NCI-H2196 (cell line): ENCODE data around the gene ZNF814.
"Not testable (repeated sequence)": the region's sequence is repeated elsewhere in the genome, so short reads cannot be mapped to it uniquely, and the experiment has no call there.

Experiments used
- DNase-seq: peaks from one replicate; lab custom pipeline; 2025; ENCODE audit not compliant: unreplicated experiment; lab: John Stamatoyannopoulos, UW

The ZNF814 gene

DNA sequence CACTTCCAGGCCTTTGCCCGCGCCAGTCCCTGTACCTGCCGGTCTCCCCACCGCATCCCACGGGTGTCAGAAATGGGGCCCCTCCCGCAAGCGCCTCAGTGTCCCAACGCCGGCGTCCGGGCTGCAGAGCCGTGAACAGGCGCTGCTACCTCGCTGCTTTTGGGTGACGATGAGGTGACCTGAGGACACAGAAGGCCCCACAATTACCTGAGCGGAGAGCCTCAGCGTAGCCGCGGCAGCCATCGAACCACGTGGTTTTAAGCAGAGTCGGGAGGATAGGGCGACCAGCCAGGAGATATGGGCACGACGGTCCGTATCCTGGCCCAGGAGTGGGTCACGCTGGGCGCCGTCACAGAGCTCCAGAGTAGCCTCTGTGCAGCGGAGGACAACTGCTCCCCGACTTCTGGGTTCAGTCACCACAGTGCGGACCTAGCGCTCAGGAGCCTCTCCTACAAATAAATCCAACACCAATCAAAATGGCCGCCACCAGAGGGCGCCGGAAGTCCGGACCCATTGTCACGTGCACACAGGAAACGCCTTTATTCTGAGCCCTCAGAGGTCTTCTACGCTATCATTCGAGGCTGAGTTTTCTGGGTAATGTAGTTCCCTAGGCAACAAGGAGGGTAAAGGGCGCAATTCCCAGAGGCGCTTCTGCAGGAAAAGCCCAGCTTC lies at the start of gene ZNF814:
Gene ZNF814, minus strand, starts transcription at position 478 of the 672 bp plus-strand sequence. Its CDS starts 235 bp downstream, at position 243.
- DNase-seq = no peak

DNA sequence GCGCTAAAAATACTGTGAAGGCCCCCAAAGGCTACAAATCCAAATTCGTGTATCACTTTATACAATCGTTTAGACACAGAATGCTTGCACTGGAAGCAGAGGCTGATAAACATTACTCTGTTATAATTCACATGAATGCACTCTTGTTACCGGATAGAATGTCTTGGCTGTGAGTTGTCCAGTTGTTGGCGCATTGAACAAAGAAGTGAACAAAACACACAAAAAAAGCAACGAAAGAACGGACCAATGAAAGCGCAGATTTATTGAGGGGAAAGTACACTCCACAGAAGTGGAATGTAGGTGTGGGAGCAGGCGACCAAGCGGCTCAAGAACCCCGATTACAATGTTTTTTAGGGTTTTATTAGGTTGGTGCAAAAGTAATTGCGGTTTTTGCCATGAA lies 46.9 kb upstream of the ZNF814 start:
- DNase-seq = no peak

DNA sequence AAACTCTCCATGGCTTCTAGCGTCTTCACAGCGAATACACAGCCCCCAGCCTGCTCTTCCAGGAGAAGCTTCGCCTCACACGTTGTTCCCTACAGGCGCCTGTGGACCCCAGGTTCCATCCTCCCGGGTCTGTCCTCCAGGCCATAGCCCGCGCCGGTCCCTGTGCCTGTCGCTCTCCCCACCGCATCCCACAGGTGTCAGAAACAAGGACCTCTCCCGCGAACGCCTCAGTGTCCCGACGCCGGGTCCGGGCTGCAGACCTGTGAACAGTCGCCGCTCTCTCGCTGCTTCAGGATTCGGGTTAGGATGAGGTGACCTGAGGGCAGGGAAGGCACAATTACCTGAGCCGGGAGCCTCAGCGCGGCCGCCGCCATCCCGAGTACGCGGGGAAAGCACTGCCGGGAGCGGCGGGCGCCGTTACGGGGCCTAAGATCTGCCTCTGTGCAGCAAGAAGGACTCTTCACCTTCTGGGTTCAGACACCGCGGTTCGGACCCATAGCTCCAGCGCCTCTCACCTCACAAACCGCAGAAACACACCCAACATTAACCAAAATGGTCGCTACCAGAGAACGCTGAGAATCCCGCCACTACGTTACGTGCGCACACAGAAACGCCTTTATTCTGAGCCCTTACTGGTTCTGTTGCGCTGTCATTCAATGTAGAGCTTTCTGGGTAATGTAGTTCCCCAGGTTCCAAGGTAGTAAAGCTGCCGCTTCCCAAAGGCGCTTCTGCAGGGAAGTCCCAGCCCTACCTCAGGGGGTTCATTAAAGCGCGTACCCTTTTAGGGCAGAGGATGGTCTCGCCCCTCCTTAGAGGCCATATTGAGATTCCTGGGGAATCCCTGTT lies 46.2 kb upstream of the ZNF814 start, which contains the start of gene ZNF418:
Gene ZNF418, minus strand, starts transcription at position 583 of the 846 bp plus-strand sequence. CDS start 1,580 bp downstream, outside the sequence.
- DNase-seq = no peak

DNA sequence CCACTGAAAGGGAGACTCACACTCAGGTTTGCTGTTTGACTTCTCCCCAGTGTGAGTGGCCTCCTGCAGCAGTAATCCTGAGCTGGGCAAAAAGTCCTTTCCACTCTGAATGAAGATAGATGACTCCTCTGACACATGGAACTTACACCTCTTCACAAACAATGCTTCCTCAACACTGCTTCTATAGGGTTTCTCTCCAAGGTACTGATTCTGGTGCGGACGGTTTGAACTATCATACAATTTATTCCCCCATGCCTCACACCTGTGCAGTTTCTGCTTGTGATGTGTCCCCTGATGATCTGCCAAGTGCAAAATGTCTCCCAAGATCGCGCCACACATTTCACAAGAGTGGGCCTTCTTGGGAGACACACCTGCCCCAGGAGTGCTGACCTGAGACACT lies 38.8 kb upstream of the ZNF814 start:
- no peak for DNase-seq

DNA sequence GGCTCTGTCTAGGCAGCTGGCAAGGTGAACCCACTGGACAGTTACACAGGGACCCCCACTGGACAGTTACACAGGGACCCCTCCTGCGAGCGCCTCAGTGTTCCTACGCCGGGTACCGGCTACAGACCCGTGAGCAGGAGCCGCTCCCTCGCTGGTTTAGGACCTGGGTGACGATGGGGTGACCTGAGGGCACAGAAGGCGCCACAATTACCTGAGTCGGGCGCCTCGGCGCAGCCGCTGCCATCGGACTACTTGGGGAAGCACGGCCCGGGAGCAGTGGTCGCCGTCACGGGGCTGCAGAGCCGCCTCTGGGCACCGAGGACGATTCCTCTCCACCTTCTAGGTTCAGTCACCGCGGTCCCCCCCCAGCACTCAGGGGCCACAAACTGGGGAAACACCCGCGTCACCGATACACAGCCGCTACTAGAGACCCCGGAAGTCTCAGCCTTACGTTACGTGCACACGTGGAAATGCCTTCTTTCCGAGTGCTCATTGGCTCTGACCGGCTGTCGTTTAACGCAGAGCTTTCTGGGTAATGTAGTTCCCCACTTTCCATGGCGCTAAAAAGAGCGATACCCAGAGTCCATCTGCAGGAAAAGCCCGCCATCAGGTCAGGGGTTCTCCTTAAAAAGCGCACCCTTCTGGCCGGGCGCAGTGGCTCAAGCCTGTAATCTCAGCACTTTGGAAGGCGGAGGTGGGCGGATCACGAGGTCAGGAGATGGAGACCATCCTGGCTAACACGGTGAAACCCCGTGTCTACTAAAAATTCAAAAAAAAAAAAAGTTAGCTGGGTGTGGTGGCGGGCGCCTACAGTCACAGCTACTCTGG lies 27.5 kb upstream of the ZNF814 start, which contains the start of gene ZNF417:
Gene ZNF417, minus strand, starts transcription at position 425 of the 828 bp plus-strand sequence. Its CDS starts 181 bp downstream, at position 244.
- peak; percentile 91 for DNase-seq

GRCh38 chr19:57914531-57914930 lies 25.7 kb upstream of the ZNF814 start:
- no peak for DNase-seq

GRCh38 chr19:57907394-57907793 lies 18.6 kb upstream of the ZNF814 start:
- no peak for DNase-seq

- DNase-seq = no peak
These were observed 16.4 kb upstream of the ZNF814 start for GRCh38 chr19:57905258-57905657.

- DNase-seq = no peak
These were observed 14.9 kb upstream of the ZNF814 start for GRCh38 chr19:57903618-57904184.

DNA sequence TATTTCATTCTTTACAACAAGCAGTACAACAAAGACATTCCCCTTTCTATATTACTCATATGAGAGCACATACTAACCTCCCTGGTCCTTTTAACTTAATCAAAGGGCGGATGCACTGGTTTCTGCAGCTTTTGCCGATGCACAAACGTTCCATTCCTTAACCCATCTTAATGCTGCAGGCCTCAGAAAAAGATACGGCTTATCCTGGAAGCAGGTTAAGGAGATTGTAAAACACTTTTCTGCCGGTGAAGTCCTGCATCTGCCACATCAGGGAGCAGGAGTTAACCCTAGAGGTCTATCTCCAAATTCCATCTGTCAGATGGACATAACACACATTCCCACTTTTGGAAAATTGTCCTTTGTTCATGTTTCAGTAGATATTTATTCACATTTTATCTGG lies 11.5 kb upstream of the ZNF814 start:
- no peak for DNase-seq

DNA sequence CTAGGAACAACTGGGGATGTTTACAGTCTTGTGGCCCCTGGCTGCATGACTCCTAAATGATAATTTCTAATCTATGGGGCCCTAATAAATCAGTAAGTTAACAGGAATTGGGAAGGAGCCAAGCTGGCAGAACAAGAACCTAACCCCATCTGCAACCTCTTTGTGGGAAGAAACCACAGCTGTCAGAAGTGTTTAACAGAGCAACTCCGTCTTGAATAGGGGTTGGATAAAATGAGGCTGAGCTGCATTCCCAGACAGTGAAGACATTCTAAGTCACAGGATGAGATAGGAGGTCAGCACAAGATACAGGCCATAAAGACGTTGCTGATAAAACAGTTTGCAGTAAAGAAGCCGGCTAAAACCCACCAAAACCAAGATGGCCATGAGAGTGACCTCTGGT lies 1.9 kb upstream of the ZNF814 start:
- DNase-seq = not testable (repeated sequence)

- no peak for DNase-seq
These were observed 704 bp downstream of the ZNF814 start for GRCh38 chr19:57888107-57888559.

GRCh38 chr19:57887195-57887941 lies 1.5 kb downstream of the ZNF814 start:
- DNase-seq = no peak

GRCh38 chr19:57886046-57886445 lies 2.8 kb downstream of the ZNF814 start:
- no peak for DNase-seq

- DNase-seq = not testable (repeated sequence)
These were observed 14.7 kb downstream of the ZNF814 start for GRCh38 chr19:57873883-57874799.

DNA sequence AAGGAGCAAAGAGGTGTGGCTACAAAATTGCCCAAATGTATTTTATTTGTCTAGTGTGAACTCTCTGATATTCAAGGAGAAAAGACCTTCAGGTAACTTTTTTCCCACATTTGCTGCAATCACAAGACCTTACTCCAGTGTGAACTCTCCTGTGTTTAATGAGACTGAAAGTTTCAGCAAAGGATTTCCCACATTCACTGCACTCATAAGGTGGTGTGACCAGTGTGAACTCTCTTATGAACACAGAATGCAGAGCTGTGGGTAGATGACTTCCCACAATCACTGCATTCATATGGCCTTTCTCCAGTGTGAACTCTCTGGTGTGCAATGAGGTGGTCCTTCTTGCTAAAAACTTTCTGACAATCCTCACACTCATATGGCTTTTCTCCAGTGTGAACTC lies 16.4 kb downstream of the ZNF814 start:
- no peak for DNase-seq

GRCh38 chr19:57870225-57870624 lies 18.6 kb downstream of the ZNF814 start:
- no peak for DNase-seq

DNA sequence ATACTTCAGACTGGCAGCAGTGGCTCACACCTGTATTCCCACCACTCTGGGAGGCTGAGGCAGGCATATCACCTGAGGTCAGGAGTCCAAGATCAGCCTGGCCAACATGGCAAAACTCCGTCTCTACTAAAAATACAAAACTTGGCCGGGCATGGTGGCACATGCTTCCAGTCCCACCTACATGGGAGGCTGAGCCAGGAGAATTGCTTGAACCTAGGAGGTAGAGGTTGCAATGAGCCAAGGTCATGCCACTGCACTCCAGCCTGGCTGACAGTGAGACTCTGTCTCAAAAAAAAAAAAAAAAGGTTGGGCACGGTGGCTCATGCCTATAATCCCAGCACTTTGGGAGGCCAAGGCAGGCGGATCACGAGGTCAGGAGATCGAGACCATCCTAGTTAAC lies 19.2 kb downstream of the ZNF814 start:
- not testable (repeated sequence) for DNase-seq
